ENCODE measurements around the gene FHL2. TPM values are rescaled to one million over a fixed set of nuclear protein-coding genes. Genes with fewer than 3 reads are reported as not detected.
A peak's percentile ranks its signal among the peaks of the same experiment; 100 is the strongest.

FHL2 gene
- total and polyA plus RNA-seq, 9 of the 15 experiments (the other 6 are each of a cell fraction or from before 2014, with no cell fraction given): 7.5 to 33.1 (median 23.9) TPM

DNA sequence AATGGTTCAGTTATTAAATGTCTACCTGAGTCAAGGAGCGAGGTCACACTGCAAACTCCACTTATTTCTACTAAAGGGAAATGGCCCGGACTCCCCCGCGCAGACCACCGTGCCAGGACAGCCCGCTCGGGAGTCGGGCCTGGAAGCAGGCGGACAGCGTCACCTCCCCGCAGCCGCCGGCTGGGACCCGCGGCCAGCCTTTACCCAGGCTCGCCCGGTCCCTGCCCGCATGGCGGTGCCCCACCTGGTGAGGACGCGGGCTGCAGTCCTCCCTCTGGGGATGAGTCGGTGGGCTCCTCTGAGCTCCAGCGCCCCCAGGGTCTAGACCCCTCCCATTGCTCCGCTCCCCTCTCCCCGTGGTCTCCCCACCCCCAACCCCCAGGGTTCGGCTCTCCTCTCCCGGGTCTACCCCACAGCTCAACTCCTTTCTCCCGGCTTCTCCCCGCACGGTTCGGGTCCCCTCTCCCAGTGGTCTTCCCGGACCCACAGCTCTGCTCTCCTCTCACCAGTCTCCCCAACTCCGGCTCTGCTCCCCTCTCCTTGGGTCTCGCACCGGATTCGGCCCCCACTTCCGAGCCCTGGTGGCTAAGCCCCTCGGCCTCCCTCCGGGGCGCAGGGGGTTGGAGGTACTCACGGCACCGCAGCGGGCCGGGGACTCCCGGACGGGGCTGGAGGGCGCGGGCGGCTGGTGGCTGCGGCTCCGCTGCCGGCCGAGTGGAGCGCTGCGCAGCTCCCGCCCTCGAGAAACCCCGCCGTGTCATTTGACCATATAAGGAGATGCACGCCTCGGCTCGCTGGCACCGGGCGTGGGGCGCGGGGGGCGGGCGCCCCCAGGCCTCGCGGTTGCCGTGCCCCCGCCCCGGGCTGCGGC lies at the start of gene FHL2 (continued):
- TF ChIP-seq NR3C1 (CRISPR knock-in tag; IDR thresholded peaks at IDR 0.05): no peak
- no peak for TF ChIP-seq TRIM28 (IDR thresholded peaks at IDR 0.05)
- TF ChIP-seq, protein P1, sequence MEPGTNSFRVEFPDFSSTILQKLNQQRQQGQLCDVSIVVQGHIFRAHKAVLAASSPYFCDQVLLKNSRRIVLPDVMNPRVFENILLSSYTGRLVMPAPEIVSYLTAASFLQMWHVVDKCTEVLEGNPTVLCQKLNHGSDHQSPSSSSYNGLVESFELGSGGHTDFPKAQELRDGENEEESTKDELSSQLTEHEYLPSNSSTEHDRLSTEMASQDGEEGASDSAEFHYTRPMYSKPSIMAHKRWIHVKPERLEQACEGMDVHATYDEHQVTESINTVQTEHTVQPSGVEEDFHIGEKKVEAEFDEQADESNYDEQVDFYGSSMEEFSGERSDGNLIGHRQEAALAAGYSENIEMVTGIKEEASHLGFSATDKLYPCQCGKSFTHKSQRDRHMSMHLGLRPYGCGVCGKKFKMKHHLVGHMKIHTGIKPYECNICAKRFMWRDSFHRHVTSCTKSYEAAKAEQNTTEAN (CRISPR knock-in tag; IDR thresholded peaks at IDR 0.05): no peak
- TF ChIP-seq FOXK2 (conservative IDR thresholded peaks at IDR 0.05 in 1 of 2, IDR thresholded peaks at IDR 0.05 in 1 of 2; ENCODE audit: low read depth in 2 of 2): no peak
- no peak for TF ChIP-seq ESRRA (IDR thresholded peaks at IDR 0.05; ENCODE audit: borderline replicate concordance, low read depth)
- TF ChIP-seq, protein P2, sequence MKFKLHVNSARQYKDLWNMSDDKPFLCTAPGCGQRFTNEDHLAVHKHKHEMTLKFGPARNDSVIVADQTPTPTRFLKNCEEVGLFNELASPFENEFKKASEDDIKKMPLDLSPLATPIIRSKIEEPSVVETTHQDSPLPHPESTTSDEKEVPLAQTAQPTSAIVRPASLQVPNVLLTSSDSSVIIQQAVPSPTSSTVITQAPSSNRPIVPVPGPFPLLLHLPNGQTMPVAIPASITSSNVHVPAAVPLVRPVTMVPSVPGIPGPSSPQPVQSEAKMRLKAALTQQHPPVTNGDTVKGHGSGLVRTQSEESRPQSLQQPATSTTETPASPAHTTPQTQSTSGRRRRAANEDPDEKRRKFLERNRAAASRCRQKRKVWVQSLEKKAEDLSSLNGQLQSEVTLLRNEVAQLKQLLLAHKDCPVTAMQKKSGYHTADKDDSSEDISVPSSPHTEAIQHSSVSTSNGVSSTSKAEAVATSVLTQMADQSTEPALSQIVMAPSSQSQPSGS (CRISPR knock-in tag; IDR thresholded peaks at IDR 0.05): no peak
- TF ChIP-seq ZNF445 (CRISPR knock-in tag; IDR thresholded peaks at IDR 0.05; ENCODE audit: low read depth): no peak
- TF ChIP-seq ZNF79 (CRISPR knock-in tag; IDR thresholded peaks at IDR 0.05; ENCODE audit: low read depth): no peak
- no peak for TF ChIP-seq FOXJ3 (CRISPR knock-in tag; IDR thresholded peaks at IDR 0.05)
- TF ChIP-seq HNRNPUL1 (IDR thresholded peaks at IDR 0.05; ENCODE audit: low read length): no peak
- no peak for TF ChIP-seq KLF13 (tag; IDR thresholded peaks at IDR 0.05; ENCODE audit: borderline replicate concordance, low read depth)
- TF ChIP-seq, protein P3, sequence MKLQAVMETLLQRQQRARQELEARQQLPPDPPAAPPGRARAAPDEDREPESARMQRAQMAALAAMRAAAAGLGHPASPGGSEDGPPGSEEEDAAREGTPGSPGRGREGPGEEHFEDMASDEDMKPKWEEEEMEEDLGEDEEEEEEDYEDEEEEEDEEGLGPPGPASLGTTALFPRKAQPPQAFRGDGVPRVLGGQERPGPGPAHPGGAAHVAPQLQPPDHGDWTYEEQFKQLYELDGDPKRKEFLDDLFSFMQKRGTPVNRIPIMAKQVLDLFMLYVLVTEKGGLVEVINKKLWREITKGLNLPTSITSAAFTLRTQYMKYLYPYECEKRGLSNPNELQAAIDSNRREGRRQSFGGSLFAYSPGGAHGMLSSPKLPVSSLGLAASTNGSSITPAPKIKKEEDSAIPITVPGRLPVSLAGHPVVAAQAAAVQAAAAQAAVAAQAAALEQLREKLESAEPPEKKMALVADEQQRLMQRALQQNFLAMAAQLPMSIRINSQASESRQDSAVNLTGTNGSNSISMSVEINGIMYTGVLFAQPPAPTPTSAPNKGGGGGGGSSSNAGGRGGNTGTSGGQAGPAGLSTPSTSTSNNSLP (IDR thresholded peaks at IDR 0.05; ENCODE audit: borderline replicate concordance, low read depth, low read length): no peak
- TF ChIP-seq, protein P4, sequence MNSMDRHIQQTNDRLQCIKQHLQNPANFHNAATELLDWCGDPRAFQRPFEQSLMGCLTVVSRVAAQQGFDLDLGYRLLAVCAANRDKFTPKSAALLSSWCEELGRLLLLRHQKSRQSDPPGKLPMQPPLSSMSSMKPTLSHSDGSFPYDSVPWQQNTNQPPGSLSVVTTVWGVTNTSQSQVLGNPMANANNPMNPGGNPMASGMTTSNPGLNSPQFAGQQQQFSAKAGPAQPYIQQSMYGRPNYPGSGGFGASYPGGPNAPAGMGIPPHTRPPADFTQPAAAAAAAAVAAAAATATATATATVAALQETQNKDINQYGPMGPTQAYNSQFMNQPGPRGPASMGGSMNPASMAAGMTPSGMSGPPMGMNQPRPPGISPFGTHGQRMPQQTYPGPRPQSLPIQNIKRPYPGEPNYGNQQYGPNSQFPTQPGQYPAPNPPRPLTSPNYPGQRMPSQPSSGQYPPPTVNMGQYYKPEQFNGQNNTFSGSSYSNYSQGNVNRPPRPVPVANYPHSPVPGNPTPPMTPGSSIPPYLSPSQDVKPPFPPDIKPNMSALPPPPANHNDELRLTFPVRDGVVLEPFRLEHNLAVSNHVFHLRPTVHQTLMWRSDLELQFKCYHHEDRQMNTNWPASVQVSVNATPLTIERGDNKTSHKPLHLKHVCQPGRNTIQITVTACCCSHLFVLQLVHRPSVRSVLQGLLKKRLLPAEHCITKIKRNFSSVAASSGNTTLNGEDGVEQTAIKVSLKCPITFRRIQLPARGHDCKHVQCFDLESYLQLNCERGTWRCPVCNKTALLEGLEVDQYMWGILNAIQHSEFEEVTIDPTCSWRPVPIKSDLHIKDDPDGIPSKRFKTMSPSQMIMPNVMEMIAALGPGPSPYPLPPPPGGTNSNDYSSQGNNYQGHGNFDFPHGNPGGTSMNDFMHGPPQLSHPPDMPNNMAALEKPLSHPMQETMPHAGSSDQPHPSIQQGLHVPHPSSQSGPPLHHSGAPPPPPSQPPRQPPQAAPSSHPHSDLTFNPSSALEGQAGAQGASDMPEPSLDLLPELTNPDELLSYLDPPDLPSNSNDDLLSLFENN (IDR thresholded peaks at IDR 0.05; ENCODE audit: low read depth in 2 of 2, low read length in 2 of 2): peak in 1 of 2 experiments; percentile 32; a peak in 1 of 4 replicates
- no peak for TF ChIP-seq ZNF507 (tag; conservative IDR thresholded peaks at IDR 0.05)
